Stimulated activated CD8-positive, alpha-beta memory T cell treated with anti-CD3 and anti-CD28 coated beads, Interleukin-4, amount 100 ng/mL, for 24 hours (primary cell): ENCODE results near the gene OSBPL5.
"Not testable (repeated sequence)": the region's sequence is repeated elsewhere in the genome, so short reads cannot be mapped to it uniquely, and the experiment has no call there.

Experiments
- DNase-seq: peaks from one replicate; pipeline ENCODE4 v3.0.0-alpha.2; 2020; ENCODE audit warnings: low read depth

OSBPL5 gene

GRCh38 chr11:3121416-3121815 is 43.7 kb downstream of the OSBPL5 start:
- no peak for DNase-seq

DNA sequence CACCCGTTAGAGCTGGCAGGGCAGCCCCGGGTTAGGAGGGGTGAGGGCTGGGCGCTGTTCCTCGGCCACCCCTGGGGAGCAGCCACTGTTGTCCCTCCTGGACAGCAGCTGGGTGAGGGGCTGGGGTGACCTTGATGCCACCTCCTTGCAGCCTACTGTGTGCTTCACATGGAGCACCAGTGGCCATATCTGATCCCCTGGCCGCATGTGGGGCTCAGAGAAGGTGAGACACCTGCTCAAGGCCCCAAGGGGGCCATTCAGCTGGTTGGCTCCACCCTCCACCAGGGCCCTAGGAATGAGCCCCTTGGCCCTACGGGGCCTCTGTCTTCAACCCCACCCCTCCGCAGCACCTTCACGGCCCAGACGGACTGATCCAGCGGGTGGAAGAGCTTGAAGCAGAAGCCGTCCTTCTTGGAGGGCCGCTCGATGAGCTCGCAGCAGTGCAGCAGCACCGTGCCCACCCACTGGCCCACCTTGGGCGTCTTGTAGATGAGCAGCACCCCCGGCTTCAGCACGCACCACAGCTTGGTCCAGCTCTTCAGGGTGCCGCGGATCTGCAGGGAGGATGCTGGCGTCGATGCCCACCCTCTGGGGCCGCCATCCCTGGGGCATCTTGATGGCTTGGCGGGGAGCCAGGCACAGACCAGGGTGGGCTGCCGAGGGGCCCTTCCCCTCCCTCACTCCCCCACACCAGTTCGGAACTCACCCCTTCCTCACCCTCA is 44.9 kb downstream of the OSBPL5 start:
- DNase-seq, result no peak

DNA sequence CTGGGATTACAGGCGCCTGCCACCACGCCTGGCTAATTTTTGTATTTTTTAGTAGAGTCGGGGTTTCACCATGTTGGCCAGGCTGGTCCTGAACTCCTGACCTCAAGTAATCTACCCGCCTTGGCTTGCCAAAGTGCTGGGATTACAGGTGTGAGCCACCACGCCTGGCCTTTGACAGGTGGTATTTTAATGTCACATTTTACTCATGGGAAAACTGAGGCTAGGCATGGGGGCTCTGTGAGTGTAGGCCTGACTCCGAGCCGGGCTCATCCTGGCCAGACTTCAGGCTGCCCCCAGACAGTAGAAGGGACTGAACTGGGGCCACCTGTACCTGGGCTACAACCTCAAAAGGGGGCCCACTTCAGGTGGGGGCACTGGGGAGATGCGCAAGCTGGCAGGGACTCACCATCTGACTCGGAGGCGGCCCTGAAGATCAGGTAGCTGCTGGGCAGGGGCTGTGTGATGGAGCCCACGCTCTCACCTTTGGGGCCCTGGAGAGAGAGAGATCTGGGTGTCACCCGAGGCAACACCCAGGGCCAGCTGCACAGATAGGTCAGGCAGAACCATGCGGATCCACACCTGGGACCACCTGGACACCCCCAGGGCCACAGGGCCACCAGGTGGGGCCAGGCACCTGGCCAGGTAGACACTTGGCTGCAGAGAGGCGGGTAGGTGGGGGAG is 45.8 kb downstream of the OSBPL5 start:
- DNase-seq, result no peak

DNA sequence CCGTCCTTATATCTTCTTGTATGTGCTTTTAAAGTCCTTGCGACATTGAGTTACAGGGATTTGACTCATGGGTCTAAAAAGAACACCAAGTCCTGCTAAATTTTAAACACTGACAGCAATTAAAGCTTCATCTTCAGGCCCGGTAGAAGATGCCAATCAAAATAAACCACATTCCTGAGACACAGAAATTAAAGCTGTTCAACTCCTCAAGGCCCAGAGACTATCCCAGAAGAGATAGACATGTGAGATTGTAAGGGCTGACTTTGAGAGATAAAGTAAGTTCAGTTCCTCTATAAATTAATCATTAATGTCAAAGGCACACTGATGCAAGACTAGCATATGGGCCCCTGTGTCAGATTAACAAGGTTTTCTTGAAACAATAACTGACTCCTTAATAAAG is 49.8 kb downstream of the OSBPL5 start:
- no peak for DNase-seq

DNA sequence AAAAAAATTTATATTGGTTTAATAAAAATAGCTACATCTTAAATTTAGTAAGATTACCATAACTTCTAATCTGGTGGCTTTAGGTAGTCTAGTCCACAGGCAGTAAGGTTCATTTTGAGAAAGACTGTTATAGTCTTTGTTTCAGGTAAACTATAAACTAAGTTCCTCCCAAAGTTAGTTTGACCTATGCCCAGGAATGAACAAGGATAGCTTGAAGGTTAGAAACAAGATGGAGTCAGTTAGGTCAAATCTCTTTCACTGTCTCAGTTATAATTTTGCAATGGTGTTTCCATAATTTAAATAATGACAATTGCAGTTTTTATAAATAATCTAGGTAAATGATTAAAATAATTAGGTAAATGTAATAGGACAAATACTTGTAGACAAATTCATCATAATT is 51.4 kb downstream of the OSBPL5 start:
- DNase-seq, result not testable (repeated sequence)

DNA sequence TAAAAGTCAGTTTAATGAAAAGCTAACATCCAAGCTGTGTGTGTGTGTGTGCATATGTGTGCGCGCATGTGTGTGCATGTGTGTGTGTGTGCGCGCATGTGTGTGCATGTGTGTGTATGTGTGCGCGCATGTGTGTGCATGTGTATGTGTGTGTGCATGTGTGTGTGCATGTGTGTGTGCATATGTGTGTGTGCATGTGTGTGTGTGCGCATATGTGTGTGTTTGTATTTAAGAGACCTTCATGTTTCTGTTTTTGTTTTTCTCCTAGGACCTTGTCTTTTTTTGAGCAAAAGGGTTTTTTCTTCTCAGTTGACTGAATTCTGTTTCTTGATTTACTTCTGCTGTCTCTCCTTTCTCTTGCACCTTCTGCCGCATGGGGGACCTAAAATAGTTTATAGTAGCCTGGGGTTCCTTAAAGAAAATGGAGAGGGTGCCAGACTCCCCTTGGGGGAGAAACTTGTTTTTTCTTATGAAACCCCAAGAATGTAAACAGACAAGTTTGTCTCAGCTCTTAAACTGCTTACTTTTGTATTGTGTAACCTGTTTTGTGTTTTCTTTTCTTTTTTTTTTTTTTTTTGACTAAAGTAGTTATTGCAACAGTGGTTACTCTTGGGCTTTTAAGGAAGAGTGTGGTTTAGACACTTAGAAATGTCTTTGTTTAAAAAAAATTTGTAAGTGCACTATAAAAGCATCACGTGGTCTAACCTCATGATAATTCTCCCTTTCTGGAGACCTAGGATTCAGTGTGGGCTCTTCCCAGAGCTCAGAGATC is 53.0 kb downstream of the OSBPL5 start:
- no peak for DNase-seq

DNA sequence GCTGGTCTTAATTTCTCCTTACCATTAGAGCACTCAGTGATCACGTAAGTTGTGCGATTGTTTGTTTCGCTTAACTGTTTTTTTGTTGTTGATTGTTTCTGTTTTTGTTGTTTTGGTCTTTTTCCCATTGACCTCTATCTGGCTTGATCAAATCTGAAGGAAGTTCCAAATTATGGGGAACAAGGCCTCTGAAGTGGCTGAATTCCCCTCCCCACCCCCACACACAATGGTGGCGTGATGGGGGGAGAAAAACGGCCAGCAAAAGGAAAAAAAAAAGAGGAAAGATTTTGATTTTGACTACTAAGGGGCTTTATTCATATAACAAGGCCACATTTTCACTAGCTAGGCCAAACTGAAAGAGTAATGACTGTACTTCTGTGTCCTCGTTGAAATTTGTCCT is 53.6 kb downstream of the OSBPL5 start:
- no peak for DNase-seq

DNA sequence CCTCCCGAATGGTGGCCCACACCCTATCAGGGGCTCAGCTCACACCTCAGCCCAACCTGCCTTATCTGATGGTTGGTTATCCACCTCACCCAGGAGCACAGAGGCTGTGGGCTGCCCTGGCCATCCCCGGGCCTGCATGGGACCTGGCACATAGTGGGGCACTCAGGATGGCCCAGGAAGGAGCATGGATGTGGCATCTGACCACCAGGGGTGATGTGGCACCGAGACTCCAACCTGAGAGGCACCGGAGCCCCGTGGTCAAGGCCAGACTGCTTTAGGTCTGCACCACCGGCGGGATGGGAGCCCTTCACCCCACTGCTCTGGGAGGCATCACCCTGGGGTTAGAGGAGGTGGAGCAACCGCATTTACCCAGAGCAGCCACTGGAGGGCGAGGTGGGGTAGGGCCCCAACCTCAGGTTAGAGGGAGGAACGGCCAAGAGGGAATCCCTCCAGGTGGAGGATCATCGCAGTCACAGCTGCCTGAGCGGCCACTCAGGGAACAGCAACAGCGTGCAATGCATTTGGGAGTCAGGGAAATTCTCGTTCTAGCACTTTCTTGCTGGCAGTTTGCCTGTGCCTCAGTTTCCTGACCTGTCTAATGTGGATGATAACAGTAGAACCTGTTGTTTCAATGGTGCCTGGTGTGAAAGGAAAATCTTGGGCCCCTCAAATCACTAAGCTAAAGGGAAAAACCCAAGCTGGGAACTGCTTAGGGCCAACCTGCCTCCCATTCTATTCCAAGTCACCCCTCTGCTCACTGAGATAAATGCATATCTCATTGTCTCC is 55.0 kb downstream of the OSBPL5 start:
- DNase-seq, result peak; percentile 14

- DNase-seq, result no peak
Observed at GRCh38 chr11:3109434-3109833, 55.7 kb downstream of the OSBPL5 start.

DNA sequence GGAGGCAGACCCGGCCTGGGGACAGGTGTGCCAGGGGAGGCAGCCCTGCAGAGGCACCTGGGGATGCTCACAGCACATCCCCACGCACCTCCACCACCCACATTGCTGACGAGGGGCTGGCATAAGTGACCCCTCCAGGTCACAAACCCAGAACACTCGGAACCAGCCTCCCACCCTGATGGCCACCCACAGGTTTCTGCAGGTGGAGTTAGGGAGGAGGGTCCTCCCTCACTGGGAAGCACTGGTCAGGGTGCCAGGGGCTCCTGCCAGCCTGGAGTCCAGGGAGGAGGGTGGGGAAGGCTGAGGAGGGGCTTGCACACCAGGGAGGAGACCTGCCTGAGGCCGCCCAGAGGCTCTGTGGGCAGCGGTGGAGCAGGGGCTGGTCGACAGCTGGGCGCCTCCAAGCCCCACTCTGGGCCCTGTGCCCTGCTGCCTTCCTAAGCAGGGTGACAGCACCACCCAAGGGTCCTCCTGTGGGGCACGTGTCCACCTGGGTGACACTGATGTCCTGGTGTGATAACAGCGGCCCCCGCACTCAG is 56.9 kb downstream of the OSBPL5 start:
- no peak for DNase-seq

- no peak for DNase-seq
Observed at GRCh38 chr11:3107608-3108182, 57.4 kb downstream of the OSBPL5 start.

- DNase-seq, result no peak
Observed at GRCh38 chr11:3106736-3107524, 58.2 kb downstream of the OSBPL5 start.

- DNase-seq, result no peak
Observed at GRCh38 chr11:3105791-3106735, 59.0 kb downstream of the OSBPL5 start.

DNA sequence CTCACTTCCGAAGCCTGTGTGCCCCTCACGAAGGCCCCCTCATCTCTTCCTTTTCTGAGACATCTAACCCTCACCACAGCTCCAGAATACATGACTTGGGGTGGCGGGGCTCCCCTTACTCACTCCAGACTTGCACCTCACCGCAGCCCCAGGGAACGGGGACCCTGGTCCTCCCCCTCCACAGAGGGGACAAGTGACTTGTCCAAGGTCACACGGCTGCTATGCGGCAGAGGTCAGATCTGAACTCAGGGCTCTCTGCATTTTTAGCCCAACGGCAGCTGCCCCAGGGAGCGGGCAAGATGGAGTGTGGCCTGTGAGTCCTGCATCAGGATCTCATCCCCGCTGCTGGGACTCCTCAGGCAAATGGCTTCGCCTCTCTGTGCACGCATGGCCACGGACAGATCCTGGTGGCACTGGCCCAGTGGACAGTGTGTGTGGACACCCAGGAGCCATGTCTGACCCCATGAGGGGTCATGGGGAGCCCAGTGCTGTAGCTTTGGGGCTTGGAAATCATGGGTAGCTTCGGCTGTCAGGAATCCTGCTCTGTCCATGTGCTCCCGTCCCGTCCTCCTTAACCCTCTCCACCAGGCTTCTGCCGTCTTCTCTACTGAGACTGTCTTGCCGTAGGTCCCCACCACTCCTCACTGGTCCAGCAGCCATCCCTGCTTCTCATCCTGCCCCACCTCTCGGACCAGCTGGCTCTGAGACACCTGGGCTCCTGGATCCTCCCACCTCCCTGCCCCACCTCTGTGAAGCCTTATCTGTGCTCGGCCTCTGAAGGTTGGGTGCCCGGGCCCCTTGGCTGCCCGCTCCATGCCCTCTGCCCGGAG is 59.9 kb downstream of the OSBPL5 start:
- no peak for DNase-seq

DNA sequence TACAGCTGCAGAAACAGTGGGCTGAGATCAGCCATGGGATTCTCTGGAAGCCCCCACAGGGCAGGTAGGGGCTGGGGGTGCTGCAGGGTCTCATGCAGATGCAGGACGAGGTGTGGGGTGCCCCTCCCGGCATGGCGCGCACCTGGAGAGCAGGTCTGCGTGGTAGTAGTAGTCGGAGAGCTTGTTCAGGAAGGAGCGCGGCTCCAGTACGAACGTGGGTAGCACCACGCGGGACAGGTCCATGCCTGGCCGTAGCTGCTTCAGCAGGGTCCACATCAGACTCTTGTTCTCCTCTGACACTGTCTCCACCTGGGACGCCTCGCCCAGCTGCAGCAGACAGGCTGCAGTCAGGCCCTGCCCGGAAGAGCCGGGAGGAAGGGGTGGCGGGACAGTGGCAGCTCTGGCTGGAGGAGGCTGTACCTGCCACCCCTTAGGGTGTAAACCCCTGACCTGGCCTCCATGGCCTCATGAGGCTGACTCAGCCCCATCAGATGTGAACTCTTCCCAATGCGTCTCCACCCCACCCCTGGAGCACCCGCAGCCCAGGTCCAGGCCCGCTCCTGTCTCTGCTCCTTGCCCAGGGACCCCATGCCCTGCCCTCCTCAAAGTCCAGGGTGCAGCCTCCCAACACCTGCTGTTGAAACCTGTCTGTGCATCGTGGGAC is 60.9 kb downstream of the OSBPL5 start:
- DNase-seq, result no peak

- DNase-seq, result no peak
Observed at GRCh38 chr11:3103076-3103475, 62.0 kb downstream of the OSBPL5 start.

DNA sequence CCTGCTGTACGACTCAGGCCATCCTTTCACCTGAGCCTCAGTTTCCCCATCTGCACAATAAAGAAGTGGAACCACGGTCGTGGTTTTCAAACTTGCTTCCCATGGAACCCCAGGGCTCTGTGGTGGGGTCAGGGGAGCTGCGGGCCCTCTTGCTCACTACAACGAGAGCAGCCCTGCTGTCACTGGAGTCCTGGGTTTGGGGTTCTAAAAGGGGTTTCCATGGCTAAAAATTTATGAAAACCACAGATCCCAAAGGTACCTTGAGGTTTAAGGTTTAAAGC is 62.5 kb downstream of the OSBPL5 start:
- DNase-seq, result no peak

DNA sequence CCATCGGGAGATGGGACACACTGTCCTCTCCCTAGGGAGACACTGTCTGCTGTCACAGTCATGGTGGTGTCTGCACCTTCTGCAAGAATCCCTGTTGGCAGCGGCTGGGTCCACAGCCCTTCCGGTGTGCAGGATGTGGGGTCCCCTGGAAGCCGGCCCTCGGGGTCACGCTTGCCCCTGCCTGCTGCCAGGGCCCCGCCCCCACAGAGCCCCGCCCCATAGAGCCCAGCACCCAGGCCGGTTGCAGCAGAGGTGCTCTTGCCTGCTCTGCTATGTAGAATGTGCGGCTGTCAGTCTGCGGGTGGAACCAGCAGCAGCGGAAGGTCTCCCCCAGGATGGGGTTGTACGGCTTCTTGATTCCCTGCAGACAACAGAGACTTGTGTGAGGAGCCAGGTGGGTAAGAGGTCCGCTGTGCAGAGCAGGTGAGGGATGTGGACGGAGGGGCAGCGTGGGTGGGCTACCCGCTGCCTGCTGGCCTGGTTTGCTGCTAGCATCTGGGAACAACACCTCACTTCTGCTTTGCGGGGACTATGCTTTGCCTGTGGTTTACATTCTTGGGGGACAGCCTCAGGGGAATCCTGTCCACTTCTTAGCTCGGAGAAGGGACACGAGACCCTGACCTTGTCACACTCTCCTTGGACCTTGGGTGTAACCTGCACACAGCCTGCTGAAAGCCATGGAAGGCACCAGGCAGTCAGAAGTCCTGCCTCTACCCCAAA is 63.0 kb downstream of the OSBPL5 start:
- no peak for DNase-seq
